WTC11 (cell line): ENCODE data around the gene MOCS1. TPM values are rescaled to one million over a fixed set of nuclear protein-coding genes. Genes with fewer than 3 reads are reported as not detected.

Experiments
- ATAC-seq: fragments of 200-7000 bp; cut with Tn5 transposase; 2 replicates; pipeline ENCODE4 v1.10.0; 2021; ENCODE audit warnings: mild to moderate bottlenecking, moderate library complexity
- CTCF ChIA-PET: fragments of 300-600 bp; sonication (Branson Sonifier 250); formaldehyde crosslinking; loops from one replicate; lab custom pipeline; 2021; ENCODE audit warnings: antibody characterized with exemption; lab: Charles Lee
- POLR2A ChIA-PET: fragments of 350-600 bp; sonication (Branson Sonifier 250); formaldehyde crosslinking; loops from one replicate; lab custom pipeline; 2021; ENCODE audit warnings: antibody characterized with exemption; lab: Charles Lee
- DNase-seq: peaks from one replicate; pipeline ENCODE4 v3.0.0; 2021; ENCODE audit warnings: low spot score
- H3K27ac Mint-ChIP-seq: 2 replicates; pipeline ENCODE4 v1.8.0; 2021; ENCODE audit warnings: mixed read lengths
- H3K27me3 Mint-ChIP-seq: 2 replicates; pipeline ENCODE4 v1.8.0; 2021; ENCODE audit warnings: low read depth, mild to moderate bottlenecking, moderate library complexity, mixed read lengths
- H3K36me3 Mint-ChIP-seq: 2 replicates; pipeline ENCODE4 v1.8.0; 2021; ENCODE audit warnings: mixed read lengths
- H3K4me1 Mint-ChIP-seq: 2 replicates; pipeline ENCODE4 v1.8.0; 2022; ENCODE audit warnings: mixed read lengths
- H3K4me3 Mint-ChIP-seq: 2 replicates; pipeline ENCODE4 v1.8.0; 2021; ENCODE audit warnings: mild to moderate bottlenecking, moderate library complexity, mixed read lengths
- H3K9me3 Mint-ChIP-seq: 2 replicates; pipeline ENCODE4 v1.8.0; 2021; ENCODE audit warnings: mixed read lengths
- AFF4 ChIP-seq: sonication (generic); formaldehyde crosslinking; IDR thresholded peaks from 2 replicates; pipeline ENCODE4 v1.8.1; 2023; ENCODE audit warnings: mild to moderate bottlenecking, missing genetic modification reagents, borderline replicate concordance
- AR ChIP-seq: fragments of 250-450 bp; sonication (Bioruptor Pico); IDR thresholded peaks from 2 replicates; pipeline ENCODE4 v1.9.0; 2021; ENCODE audit warnings: mild to moderate bottlenecking
- ARID4B ChIP-seq: sonication (generic); formaldehyde crosslinking; IDR thresholded peaks from 2 replicates; pipeline ENCODE4 v1.8.0; 2023; ENCODE audit warnings: missing genetic modification reagents, mild to moderate bottlenecking, borderline replicate concordance
- ATF1 ChIP-seq: sonication (generic); formaldehyde crosslinking; IDR thresholded peaks from 2 replicates; pipeline ENCODE4 v1.8.1; 2023; ENCODE audit warnings: mild to moderate bottlenecking, moderate library complexity, missing genetic modification reagents
- CTCF ChIP-seq: fragments of 200-600 bp; IDR thresholded peaks from 2 replicates; pipeline ENCODE4 v1.8.0; 2022; ENCODE audit warnings: antibody characterized with exemption
- IRF2 ChIP-seq: sonication (generic); formaldehyde crosslinking; IDR thresholded peaks from 2 replicates; pipeline ENCODE4 v1.8.0; 2022; ENCODE audit warnings: low read depth, missing genetic modification reagents, borderline replicate concordance
- MYBL2 ChIP-seq: sonication (generic); formaldehyde crosslinking; IDR thresholded peaks from 2 replicates; pipeline ENCODE4 v1.8.1; 2023; ENCODE audit warnings: mild to moderate bottlenecking, moderate library complexity, missing genetic modification reagents
- NR1H2 ChIP-seq: sonication (generic); formaldehyde crosslinking; IDR thresholded peaks from 2 replicates; pipeline ENCODE4 v1.9.0; 2021; ENCODE audit warnings: mild to moderate bottlenecking, moderate library complexity, missing genetic modification reagents
- ZNF317 ChIP-seq: sonication (generic); formaldehyde crosslinking; IDR thresholded peaks from 2 replicates; pipeline ENCODE4 v1.8.1; 2023; ENCODE audit warnings: low read depth, mild to moderate bottlenecking, moderate library complexity, missing genetic modification reagents, borderline replicate concordance
- ZNF423 ChIP-seq: fragments of 250-450 bp; sonication (Bioruptor Pico); IDR thresholded peaks from 2 replicates; pipeline ENCODE4 v2.1.2; 2022; ENCODE audit warnings: mild to moderate bottlenecking, moderate library complexity
- ZNF532 ChIP-seq: fragments of 250-450 bp; sonication (Bioruptor Pico); IDR thresholded peaks from 2 replicates; pipeline ENCODE4 v1.9.0; 2021; ENCODE audit warnings: mild to moderate bottlenecking, borderline replicate concordance
- total RNA-seq: library from RNA; stranded (reverse); gene quantifications from 3 replicates; pipeline ENCODE4 v1.2.3, GENCODE V29; 2021

MOCS1 gene
- total RNA-seq, 1 experiment from 2014 or later = 18.5 TPM

GRCh38 chr6:39917981-39918380 is 16.3 kb downstream of the MOCS1 start (continued):
- TF ChIP-seq ZNF532 (no peak), MYBL2 (CRISPR knock-in tag) (no peak), ATF1 (CRISPR knock-in tag) (no peak), NR1H2 (no peak)

GRCh38 chr6:39917329-39917728 is 16.9 kb downstream of the MOCS1 start:
- ChIA-PET CTCF (no interaction called here), POLR2A (no interaction called here)
- Mint-ChIP-seq H3K27me3 (no peaks in the 10 kb centered on the region), H3K36me3 (peaks cover 40% of the 10 kb centered on the region), H3K4me3 (no peak overlapping the region), H3K9me3 (no peaks in the 10 kb centered on the region), H3K27ac (no peak overlapping the region), H3K4me1 (0 out of 2 replicates have a peak, but pooled peaks cover 9% of the 10 kb centered on the region)
- TF ChIP-seq ZNF423 (CRISPR knock-in tag) = no peak
- TF ChIP-seq CTCF = no peak
- no peak for TF ChIP-seq IRF2
- TF ChIP-seq ARID4B (CRISPR knock-in tag) = no peak
- TF ChIP-seq ZNF317 (CRISPR knock-in tag) = no peak
- TF ChIP-seq AFF4 (CRISPR knock-in tag) = no peak
- no peak for TF ChIP-seq NR1H2
- TF ChIP-seq AR (CRISPR knock-in tag) = no peak
- no peak for DNase-seq
- ATAC-seq = no peak
